Testis (tissue), 3 donors: ENCODE measurements around the gene RHBDD1. TPM values are rescaled to one million over a fixed set of nuclear protein-coding genes. Genes with fewer than 3 reads are reported as not detected.

Experiments
- DNase-seq: peaks from one replicate; pipeline ENCODE4 v3.0.0-alpha.2; 2019
- H3K27ac ChIP-seq, 2 donors: fragments of 200-600 bp; sonication (generic); one replicate each; pipeline ENCODE4 v1.5.1; 2019
- H3K27me3 ChIP-seq: fragments of 200-600 bp; sonication (generic); one replicate; pipeline ENCODE4 v1.5.1; 2019
- H3K36me3 ChIP-seq: fragments of 200-600 bp; sonication (generic); one replicate; pipeline ENCODE4 v1.5.1; 2017; ENCODE audit warnings: low read depth; ENCODE audit errors: missing control alignments
- H3K4me1 ChIP-seq: fragments of 200-600 bp; sonication (generic); one replicate; pipeline ENCODE4 v1.5.1; 2019
- H3K4me3 ChIP-seq, 2 donors: fragments of 200-600 bp; sonication (generic); one replicate each; pipeline ENCODE4 v1.5.1; 2017 to 2019
- H3K9me3 ChIP-seq: fragments of 200-600 bp; sonication (generic); one replicate; pipeline ENCODE4 v1.5.1; 2017
- POLR2A ChIP-seq: fragments of 450-650 bp; IDR thresholded peaks from one replicate; pipeline ENCODE4 v1.6.1; 2017; ENCODE audit warnings: antibody characterized with exemption, mild to moderate bottlenecking, moderate library complexity
- WGBS, 2 donors: methylation state at CpG; one replicate each; pipeline ENCODE4 v1.1.5; 2018; 5-methylcytosine and 5-hydroxymethylcytosine counted together
- intact Hi-C: fragments of 100-400 bp; cut with DNase I; formaldehyde crosslinking; loops from one replicate; pipeline ENCODE4 v1.15.1; 2023; ENCODE audit warnings: low total_unique reads
- polyA plus RNA-seq: library from polyadenylated mRNA; stranded (reverse); fragments of 350-450 nt; fragmentation: Illumina TruSeq; extraction: RNeasy Lipid Tissue Mini Kit (QIAGEN cat#74804); gene quantifications from one replicate; pipeline ENCODE4 v1.2.3, GENCODE V29; 2014; ENCODE audit warnings: low read depth, low replicate concordance; ENCODE audit not compliant: insufficient read depth
- total RNA-seq, 2 donors: library from RNA; depleted of rRNA; stranded (reverse); fragments of >200 nt; gene quantifications; one replicate each; pipeline ENCODE4 v1.2.3, GENCODE V29; 2016
- TF ChIP-seq, protein P1 (sequence below), 3 experiments: fragments of 450-650 bp in 2 of 3; fragments of 200-600 bp in 1 of 3; sonication (generic) in 1 of 3; IDR thresholded peaks; one replicate each; pipeline ENCODE4 v1.5.1; 2016 to 2019; ENCODE audit warnings: antibody characterized with exemption in 3 of 3, mild to moderate bottlenecking in 2 of 3, moderate library complexity in 1 of 3

Gene RHBDD1
- total and polyA plus RNA-seq, 3 donors from 2014 or later, result 38.0 to 49.8 (median 43.4) TPM

DNA sequence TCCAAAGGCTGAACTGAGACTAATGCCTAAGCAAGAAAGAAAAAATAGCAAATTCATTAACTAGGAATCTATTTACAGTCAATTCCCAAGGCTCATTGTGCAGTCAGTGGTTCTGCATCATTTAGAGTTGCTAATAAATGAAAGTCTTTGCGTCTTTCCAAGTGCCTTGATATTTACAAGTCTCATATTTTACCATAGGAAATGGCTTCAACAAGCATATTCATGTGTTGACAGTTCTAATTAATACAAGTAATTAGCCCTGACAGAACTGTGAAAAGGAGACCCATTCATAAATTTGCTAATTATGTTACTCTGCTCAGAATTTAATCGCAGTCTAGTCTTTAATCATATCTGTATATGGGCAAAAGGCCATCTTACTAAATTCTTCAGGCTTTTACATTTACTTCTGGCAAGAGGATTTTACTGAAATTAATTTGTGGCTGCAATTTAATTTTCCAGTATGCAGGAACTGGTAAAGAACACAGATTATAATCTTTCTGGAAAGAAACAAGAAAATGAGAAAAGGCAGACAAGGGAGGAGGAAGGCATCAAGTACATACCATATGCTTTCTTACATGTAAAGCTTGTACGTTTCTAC lies 126.4 kb downstream of the RHBDD1 start:
- TF ChIP-seq, protein P1, sequence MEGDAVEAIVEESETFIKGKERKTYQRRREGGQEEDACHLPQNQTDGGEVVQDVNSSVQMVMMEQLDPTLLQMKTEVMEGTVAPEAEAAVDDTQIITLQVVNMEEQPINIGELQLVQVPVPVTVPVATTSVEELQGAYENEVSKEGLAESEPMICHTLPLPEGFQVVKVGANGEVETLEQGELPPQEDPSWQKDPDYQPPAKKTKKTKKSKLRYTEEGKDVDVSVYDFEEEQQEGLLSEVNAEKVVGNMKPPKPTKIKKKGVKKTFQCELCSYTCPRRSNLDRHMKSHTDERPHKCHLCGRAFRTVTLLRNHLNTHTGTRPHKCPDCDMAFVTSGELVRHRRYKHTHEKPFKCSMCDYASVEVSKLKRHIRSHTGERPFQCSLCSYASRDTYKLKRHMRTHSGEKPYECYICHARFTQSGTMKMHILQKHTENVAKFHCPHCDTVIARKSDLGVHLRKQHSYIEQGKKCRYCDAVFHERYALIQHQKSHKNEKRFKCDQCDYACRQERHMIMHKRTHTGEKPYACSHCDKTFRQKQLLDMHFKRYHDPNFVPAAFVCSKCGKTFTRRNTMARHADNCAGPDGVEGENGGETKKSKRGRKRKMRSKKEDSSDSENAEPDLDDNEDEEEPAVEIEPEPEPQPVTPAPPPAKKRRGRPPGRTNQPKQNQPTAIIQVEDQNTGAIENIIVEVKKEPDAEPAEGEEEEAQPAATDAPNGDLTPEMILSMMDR (IDR thresholded peaks at IDR 0.05), result no peak
- no peak for TF ChIP-seq POLR2A
- H3K4me1 ChIP-seq, result peaks cover 11% of the 10 kb centered on the region
- no peaks in the 10 kb centered on the region for H3K36me3 ChIP-seq
- intact Hi-C loops, result no loop called here
- H3K27me3 ChIP-seq, result no peaks in the 10 kb centered on the region
- H3K9me3 ChIP-seq, result no peaks in the 10 kb centered on the region
- H3K4me3 ChIP-seq, result no peak overlapping the region
- WGBS, 2 donors, result 83 to 88% methylated on average over 3 of the region's 3 CpGs
- H3K27ac ChIP-seq, result no peak overlapping the region
- no peak for DNase-seq

DNA sequence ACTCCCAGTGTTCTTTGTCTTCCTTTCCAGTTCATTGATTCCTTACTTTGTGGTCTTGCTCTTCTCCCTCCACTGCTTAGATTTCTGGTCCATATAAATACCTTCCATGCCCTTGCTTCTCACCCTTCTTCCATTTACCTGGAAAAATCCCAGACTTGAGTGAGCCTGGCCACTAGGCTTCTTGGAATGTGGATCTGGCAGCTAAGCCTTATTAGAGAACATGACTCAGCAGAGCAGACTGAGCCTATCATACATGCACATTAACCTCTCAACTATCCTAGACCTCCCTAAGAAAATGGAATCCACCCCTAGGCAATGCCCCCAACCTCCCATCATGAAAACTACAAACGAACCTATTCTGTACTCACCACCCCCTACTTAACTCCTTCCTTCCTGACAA lies 127.7 kb downstream of the RHBDD1 start:
- H3K9me3 ChIP-seq, result no peaks in the 10 kb centered on the region
- TF ChIP-seq POLR2A, result no peak
- TF ChIP-seq, protein P1 (IDR thresholded peaks at IDR 0.05), result no peak
- no peaks in the 10 kb centered on the region for H3K36me3 ChIP-seq
- H3K4me3 ChIP-seq, result no peak overlapping the region
- peak overlapping the region; percentile 60 to 68 for H3K27ac ChIP-seq
- H3K4me1 ChIP-seq, result peaks cover 11% of the 10 kb centered on the region
- no peak for DNase-seq
- intact Hi-C loops, result no loop called here
- no peaks in the 10 kb centered on the region for H3K27me3 ChIP-seq
- WGBS, 2 donors, result 28 to 57% methylated on average over 1 of the region's 1 CpG

DNA sequence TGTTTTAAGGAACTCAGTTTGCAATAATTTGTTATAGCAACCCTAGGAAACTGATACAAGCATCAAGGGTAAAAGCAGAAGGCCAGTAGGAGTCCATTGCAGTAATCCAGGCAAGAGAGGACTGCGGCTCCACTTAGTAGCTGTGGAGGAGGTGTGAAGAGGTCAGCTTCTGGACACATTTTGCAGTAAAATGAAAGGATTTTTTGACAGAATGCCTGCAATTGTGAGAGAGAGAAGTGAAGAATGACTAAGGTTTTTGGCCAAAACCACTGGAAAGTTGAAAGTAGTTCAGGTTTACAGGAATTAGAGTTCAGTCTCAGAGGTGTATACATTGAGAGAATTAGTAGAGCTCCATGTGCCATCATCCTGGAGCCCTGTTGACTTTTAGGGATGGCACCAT lies 129.5 kb downstream of the RHBDD1 start:
- no peak for TF ChIP-seq POLR2A
- TF ChIP-seq, protein P1 (IDR thresholded peaks at IDR 0.05), result no peak
- Histone ChIP-seq H3K27ac (no peak overlapping the region), H3K36me3 (no peaks in the 10 kb centered on the region), H3K27me3 (no peaks in the 10 kb centered on the region), H3K4me1 (peaks cover 11% of the 10 kb centered on the region), H3K9me3 (no peaks in the 10 kb centered on the region), H3K4me3 (no peak overlapping the region)
- WGBS, 2 donors, result 97 to 100% methylated on average over 1 of the region's 1 CpG
- no peak for DNase-seq
- intact Hi-C loops, result no loop called here

DNA sequence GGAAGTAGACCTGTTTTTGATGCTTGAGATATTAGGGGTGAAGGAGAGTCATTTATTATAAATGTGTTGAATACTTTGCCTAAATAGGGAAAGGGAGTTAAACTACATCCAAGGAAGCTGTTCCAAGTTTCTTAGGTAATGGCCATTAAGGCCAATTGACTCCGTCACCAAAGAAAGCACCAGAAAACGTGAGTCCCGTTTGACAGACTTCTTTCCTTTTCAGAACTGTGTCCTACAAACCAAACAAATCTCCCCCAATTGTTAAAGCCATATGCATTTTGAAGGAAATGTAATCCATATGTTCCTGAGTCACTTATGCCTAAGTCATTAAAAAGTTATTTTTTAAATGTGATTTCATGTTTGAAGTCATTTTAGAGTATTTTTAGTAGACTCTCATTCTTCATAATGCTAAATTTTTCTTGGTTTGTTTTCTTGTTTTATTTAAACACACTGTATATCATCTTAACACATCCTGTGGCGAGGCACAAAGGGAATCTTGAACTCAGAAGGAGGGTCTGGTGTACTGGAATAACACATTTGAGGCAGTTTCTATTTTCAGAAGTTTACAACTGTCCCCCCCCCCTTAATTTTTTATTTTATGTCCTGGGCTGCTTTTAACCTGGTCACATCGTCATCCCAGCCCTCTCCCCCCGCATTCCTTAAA lies 133.7 kb downstream of the RHBDD1 start:
- H3K27ac ChIP-seq, result no peak overlapping the region
- DNase-seq, result no peak
- intact Hi-C loops, result no loop called here
- H3K9me3 ChIP-seq, result no peaks in the 10 kb centered on the region
- no peaks in the 10 kb centered on the region for H3K27me3 ChIP-seq
- WGBS, 2 donors, result 67 to 75% methylated on average over 6 of the region's 6 CpGs
- TF ChIP-seq, protein P1 (IDR thresholded peaks at IDR 0.05), result no peak
- TF ChIP-seq POLR2A, result no peak
- peaks cover 3% of the 10 kb centered on the region for H3K4me1 ChIP-seq
- no peak overlapping the region for H3K4me3 ChIP-seq
- no peaks in the 10 kb centered on the region for H3K36me3 ChIP-seq

DNA sequence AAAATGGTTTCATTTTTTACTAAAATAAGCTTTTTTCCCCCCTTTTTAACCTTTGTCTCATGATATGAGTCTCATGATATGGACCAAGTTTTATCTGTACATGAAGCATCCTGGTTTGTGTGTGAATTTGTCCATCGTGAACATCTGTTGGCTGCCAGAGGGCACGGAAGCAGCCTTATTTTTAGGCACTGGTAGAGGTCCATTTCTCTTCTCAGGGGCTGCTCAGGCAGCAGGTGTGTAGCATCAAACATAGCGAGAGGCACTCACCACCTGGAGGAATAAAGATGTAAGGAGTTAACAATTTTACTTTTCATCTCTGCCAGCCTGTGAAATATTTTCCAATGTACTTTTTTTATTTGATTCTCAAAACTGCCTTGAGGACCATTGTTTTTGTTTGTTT lies 134.5 kb downstream of the RHBDD1 start:
- DNase-seq, result no peak
- H3K4me1 ChIP-seq, result no peaks in the 10 kb centered on the region
- intact Hi-C loops, result no loop called here
- no peak for TF ChIP-seq POLR2A
- TF ChIP-seq, protein P1 (IDR thresholded peaks at IDR 0.05), result no peak
- no peak overlapping the region for H3K4me3 ChIP-seq
- H3K9me3 ChIP-seq, result no peaks in the 10 kb centered on the region
- H3K36me3 ChIP-seq, result no peaks in the 10 kb centered on the region
- WGBS, 2 donors, result 49 to 51% methylated on average over 3 of the region's 3 CpGs
- no peak overlapping the region for H3K27ac ChIP-seq
- no peaks in the 10 kb centered on the region for H3K27me3 ChIP-seq
